HG03575 (cell line): ENCODE data around the gene CCDC97.
A peak's percentile ranks its signal among the peaks of the same experiment; 100 is the strongest.
"Not testable (repeated sequence)": the region's sequence is repeated elsewhere in the genome, so short reads cannot be mapped to it uniquely, and the experiment has no call there.

Experiments
- ATAC-seq: cut with Tn5 transposase; IDR thresholded peaks from one replicate; pipeline ENCODE4 v1.9.1; 2021; ENCODE audit not compliant: unreplicated experiment, insufficient number of reproducible peaks, low FRiP score; ENCODE audit errors: extremely low read depth

Gene CCDC97

DNA sequence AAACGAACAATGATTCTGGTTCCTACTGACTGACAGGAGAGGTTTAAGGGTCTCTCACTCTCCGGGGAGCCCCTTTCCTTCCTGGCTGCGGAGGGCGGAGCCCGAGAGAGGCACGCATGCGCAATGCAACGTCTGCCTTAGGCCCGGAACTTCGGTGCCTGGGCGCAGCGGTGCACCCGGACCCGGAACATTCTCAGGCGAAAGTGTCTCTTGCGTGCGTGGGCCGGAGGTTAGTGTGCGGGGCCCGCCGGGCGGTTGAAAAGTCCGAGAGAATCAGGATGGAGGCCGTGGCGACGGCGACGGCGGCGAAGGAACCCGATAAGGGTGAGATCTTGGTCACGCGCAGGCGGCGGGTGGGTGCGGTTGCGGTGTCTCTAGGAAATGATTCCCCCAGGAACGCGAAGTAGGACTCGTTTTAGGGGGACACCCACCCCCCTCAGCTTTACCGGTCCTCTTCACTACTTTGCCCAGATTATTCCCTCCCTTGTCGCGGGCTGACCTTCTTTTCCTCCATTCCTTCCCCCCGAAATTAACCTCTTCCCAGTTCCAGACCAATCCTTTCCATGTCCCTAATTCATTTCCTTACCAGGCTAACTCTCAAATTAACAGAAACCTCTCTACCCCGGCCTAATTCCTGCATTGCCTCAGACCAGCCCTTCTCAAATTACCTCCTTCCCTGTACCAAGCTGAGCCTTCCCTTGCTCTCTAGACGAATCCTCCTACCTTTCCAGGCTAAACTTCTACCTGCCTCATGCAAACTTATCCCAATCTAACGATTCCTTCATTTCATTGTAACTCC is at the start of gene CCDC97:
TSS of gene CCDC97 (plus strand) at position 140 of the 799 bp plus-strand sequence. CDS start at position 279, 139 bp downstream.
- ATAC-seq = peak; percentile 28

DNA sequence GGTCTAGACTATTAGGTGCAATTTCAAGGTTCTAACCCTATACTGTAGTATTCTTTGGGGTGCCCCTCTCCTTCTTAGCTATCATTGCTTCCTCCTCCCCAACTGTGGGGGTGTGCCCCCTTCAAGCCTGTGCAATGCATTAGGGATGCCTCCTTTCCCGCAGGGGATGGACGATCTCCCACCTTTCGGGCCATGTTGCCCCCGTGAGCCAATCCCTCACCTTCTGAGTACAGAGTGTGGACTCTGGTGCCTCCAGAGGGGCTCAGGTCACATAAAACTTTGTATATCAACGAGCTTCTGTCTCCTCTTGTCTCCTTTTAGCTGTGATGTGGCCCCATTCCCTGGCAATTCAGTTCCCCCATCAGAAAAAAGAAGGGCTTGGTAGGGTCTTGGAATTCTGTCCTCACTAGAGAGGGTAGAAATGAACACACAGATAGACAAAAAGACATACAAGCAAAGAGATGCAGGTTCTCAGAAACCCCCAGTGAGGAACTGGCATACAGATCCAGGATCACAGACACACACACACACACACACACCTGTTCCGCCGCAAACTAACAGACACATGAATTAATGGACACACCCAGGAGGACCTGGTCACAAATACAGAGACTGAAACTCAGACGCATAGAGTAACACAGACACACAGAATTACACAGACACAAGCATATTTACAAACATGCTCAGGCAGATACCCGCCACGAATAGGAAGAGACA is 48.3 kb upstream of the CCDC97 start:
- no peak for ATAC-seq

DNA sequence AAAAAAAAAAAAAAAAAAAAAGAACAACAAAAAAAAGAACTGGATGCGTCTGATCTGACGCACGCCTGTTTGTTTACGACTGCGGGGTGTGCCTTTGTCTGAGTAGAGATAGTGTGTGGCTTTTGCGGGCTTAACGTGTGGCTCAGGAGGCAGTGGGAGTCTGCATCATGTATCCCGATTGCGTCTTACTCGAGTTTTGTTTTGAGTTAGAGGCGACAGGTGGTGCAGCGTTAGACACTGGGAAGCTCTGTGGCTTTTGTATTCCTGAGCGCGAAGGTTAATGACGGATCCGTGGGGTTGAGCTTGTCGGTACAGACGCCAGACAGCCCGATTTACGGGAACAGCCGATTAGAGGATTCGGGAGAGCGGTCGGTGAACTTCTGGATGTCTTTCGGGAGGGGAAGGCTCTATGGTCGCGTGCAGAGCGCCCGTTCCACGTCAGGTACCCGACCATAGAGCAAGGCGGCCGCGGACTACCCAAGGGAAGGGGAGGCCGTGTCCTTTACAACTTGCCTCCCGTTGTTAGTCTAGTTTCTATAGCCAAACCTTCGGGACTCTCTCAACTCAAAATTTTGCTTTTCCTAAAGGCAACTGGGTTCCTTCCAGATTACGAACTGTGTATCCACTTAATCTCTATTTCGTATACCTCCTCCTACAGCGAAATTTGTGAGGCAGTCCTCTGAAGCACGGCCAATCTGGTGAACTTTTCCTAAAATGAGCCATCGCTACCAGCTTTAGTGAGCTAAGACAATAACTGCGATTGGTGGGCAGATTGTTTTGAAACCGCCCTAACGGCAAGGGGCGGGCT is 46.7 kb upstream of the CCDC97 start:
- no peak for ATAC-seq

DNA sequence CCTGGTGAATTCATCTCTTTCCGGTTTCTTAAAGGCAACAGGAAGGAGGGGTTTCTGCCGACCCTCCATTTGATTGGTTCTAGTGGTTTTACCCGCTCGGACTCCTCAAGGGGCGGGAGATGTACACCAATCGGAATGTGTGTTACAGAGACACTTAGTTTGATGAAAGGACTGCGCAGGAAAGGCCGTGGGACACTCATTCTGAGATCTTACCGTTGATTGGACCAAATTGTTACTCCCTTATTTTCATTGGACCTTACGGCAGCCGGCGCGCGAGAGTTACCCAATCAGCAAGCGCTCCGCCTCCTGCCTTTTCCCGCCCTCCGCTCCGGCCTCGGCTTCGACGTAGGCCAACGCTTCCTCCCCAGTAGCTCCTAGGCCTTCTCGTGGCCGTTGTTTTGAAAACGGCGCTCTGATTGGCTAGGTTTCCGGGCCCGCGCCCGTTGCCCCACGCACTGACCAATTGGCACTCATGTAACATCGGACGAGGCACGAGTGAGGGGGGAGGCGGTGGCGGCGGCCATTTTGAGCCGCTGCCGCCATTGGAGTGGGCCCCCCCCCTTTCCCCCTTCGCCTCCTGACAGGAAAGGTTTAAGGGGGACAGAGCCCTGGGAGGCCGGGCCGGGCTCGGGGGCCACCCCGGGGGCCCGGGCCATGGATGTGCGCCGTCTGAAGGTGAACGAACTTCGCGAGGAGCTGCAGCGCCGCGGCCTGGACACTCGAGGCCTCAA is 46.0 kb upstream of the CCDC97 start, which contains the start of gene HNRNPUL1:
TSS of gene HNRNPUL1 (plus strand) at position 523 of the 731 bp plus-strand sequence. CDS start at position 655, 132 bp downstream.
- ATAC-seq = peak; percentile 59

DNA sequence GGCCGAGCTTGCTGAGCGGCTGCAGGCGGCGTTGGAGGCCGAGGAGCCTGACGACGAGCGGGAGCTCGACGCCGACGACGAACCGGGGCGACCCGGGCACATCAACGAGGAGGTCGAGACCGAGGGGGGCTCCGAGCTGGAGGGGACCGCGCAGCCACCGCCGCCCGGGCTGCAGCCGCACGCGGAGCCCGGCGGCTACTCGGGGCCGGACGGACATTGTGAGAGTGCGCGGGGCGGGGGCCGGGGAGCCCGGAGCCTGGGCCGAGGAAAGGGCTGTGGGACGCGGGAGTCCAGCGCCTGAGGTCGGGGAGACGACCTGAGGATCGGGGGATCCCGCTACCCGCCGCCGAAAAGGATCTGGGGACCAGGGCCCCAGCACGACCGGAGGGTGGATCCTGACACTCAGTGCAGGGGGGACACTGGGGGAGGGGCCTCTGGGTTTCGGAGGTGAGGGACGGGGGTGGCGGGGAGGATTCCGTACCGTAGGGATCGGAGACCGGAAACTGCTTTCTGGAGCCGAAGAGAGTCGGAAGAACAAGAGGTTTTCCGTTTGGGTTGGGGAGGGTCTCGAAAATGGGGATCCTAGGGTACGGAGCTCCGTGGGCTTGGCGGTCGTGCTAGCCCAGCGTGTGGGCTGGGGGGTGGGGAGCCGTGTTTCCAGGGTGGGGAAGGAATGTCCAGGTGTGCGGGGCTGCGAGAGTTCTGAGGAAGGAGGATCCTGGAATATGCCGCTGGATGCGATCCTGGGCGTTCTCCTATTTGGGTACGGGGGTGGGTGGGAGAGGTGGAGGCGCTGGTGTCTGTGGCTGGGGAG is 45.2 kb upstream of the CCDC97 start:
- ATAC-seq = no peak

DNA sequence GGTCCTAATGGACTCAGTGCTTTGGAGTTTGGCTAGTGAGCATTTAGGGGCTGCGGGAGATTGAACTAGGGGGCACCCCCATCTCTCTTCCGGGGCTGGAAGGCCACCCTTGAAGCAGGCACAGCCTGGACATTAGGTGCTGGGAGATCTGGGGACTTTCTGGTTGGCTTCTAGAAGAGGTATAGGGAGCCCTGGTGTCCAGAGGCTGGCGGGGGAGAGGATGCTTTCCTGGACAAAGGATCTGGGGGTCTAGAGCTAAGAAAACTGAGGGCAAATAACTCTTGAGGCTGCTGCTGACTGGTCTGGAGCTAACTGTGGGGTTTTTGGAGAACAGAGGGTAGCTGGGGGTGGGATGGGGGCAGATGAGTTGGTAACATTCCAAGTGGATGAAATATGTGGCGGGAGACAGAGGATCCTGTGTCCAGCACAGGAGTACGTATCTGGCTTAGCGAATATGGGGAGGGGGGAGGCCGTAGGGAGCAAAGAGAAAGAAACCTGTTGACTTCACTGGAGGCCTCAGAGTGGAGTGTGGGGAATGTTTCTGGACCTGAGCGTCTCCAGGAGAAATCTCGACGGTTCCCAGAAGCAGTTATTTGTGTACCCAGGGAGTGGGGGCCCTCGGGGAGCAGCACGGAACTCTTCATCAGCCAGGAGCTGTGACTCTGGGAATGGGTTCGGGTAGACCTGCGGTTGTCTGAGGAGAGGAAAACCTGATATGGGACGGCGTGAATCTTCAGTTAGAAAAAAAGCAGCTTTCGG is 44.4 kb upstream of the CCDC97 start:
- no peak for ATAC-seq

DNA sequence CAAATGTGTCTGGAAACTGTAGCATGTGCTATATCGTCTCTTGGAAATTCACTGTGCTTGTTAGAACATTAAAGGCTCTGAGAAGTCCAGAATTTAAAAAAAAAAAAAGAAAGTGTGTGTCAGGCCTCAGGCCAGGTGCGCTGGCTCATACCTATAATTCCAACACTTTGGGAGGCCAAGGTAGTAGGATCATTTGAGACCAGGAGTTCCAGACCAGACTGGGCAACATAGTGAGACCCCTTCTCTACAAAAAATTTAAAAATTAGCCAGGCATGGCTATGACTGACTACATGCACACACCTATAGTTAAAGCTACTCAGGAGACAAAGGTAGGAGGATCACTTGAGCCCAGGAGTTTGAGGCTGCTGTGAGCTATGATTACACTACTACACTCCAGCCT is 40.9 kb upstream of the CCDC97 start:
- ATAC-seq = no peak

DNA sequence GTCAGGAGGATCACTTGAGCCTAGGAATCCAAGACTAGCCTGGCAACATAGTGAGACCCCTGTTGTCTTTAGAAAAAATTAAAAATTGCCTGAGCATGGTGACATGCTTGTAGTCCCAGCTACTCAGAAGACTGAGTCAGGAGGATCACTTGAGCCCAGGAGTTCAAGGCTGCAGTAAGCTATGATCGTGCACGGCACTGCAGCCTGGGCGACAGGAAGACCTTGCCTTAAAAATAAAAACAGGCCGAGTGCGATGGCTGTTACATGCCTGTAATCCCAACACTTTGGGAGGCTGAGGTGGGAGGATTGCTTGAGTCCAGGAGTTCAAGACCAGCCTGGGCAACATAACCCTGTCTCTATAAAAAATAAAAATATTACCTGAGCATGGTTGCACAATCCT is 40.4 kb upstream of the CCDC97 start:
- ATAC-seq = no peak

DNA sequence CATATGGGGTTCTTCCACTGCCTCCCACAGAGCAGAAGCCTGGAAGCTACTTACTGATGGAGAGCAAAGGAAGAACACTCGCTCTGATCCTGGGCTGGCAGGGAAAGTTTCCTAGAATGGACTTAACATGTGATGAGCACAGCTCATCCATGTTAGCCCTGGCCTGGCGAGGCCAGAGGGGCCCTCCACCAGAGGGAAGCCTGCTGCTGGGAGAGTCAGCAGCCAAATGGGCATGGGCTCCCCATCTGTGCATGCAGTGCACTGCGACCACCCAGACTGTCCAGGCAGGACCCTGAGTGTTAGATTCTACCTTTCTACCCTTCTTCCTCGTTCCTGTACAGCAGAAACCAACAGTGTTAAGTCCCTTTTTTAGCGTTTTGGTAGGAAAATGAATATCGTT is 36.9 kb upstream of the CCDC97 start:
- no peak for ATAC-seq

DNA sequence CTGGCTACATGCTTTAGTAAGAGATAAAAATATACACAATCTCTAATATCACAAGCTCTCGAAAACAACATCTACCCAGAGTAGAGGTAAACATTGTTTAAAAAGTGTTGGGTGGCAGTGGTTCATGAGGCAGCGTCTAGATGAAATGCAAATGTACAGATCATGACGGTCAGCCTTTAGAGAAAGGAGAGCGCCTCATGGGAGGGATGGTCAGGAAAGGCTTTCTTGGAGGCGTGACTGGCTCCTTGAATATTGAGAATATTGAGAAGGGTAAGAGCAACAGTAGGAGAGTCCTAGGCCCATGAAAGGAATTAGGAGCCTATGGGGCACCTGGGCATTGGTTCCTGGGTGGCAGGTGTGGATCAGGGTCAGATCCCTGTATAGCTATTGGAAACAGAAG is 35.2 kb upstream of the CCDC97 start:
- ATAC-seq = no peak

DNA sequence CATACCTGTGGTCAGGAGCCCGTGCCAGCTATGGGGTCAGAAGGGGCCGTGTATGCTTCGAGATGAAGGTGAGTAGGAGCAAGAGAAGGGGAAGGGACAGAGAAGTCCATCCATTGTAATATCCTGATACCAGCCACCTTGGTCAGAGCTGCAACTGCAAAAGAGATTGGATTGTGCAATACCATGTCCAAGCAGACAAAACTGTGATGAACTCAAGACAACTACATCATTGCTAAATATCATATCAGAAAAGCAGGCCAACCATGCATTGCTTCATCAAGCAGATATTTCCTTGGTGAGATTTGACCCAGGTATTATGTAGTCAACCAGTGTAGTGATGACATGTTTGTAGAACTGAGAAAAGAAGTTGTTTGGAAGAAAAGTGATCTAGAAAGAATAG is 33.7 kb upstream of the CCDC97 start:
- no peak for ATAC-seq

DNA sequence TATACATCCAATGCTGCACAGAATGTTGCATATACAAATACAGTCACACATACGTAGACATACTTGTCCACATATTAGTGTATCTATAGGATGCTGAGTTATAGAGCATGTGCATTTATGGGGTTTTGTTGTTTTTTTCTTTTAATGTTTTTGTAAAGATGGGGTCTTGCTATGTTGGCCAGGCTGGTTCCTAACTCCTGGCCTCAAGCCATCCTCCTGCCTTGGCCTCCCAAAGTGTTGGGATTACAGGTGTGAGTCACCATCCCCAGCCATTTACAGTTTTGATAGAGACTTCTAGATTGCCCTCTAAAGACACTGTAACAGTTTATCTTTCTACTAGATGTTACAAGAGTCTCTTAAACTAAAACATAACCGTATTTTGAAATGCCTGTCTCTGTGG is 31.5 kb upstream of the CCDC97 start:
- no peak for ATAC-seq

DNA sequence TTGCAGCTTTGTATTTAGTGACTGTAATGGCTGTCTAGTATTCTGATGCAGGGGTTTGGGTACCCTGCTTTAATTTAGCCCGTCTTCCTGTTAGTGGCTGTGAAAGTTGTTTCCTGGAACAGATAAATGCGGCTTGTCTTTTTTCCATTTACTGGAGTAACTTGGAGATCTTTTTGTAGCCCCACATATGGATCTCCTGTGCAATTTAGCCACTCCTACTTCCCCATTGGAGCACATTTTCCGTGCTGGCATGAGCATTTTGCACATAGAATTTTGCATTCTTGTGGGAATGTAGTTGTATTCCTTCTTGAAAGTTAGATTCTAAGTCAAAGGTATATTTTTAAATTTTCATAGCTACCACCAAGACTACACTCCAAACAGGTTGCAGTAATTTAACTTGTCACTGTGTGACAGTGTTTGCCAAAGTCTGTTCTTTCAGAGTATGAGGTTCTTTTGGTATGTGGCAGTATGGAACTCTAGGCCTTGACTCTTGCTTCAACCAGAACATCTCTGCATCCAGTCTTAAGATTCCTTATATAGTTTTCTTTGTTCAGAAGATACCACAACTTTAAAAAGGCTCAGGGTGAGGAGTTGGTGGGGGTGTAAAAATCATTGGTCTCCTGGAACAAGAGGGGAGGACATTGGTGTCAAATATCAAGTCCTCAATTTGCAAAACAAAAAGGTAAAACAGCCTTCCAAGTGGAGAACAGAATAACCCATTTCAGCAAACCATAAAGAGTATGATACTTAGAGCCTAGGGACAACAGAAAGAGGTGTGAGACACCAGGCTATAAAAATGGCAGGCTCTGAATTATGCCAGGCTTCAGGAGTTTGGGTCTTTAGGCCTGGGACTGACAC is 21.1 kb upstream of the CCDC97 start:
- ATAC-seq = no peak

DNA sequence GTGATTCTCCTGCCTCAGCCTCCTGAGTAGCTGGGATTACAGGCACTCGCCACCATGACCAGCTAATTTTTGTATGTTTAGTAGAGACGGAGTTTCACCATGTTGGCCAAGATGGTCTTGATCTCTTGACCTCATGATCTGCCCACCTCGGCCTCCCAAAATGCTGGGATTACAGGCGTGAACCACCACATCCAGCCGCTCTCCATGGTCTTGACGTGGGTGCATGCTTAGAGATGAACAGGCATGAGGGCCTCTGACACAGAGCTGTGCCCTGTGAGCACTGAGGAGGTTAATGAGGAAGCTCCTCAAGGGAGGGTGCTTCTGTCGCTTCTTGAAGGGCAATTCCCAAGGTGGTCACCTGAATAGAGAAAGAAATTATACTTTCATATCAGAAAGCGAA is 20.2 kb upstream of the CCDC97 start:
- ATAC-seq = not testable (repeated sequence)

DNA sequence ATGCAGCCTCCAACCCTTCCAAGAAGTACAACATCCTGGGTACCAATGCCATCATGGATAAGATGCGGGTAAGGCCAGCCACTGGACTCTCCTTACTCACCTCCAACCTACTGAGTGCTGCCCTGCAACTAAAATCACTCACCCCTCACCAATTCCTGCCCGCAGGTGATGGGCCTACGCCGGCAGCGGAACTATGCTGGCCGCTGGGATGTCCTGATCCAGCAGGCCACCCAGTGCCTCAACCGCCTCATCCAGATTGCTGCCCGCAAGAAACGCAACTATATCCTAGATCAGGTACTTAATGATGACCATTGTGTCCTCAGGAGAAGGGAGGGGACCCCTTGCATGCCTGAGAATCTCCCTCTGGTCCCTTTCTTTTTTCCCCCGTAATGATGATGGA is 15.6 kb upstream of the CCDC97 start:
- no peak for ATAC-seq

DNA sequence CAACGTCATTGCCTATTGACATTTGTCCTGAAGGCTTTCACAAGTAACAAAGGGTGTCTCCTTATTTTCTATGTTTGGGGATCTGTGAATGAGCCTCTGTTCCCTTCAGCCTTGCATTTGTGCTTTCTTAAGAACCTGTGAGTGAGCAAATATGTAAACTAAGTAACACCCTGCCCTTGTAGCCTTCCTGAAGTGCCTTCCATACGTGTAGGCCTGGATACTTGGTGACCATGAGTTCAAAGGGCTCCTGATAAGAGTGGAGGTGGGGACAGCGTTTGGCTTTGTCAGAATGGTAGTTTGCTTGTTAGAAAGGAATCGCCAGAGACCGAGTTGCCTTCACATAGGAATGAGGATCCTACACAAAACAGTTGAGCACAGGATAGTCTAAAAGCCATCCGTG is 14.5 kb upstream of the CCDC97 start:
- no peak for ATAC-seq

DNA sequence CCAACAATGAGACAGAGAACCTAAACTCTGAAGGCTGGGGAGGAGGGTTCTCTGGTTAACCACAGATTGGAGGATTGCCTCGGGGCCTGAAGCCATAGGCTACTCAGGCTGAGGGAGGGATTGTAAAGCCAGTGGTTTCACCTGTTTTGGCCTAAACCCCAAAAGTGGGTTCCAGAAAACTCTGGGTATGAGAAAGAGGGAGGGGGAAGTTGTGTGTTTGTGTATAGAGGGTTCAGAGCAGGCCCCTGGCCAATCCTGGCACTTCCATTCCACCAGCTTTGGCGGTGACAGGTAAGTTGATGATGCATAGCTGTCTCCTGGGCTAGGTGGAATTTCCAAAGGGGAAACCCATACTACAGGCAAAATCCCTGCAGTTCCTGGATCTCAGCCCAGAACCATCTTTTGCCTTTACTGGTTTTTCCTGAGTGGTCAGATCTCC is 13.5 kb upstream of the CCDC97 start:
- ATAC-seq = no peak
